ENCODE results near the gene CCDC93.

CCDC93 gene

GRCh38 chr2:118044103-118044716 lies 30.3 kb upstream of the CCDC93 start:
- no peaks in the 10 kb centered on the region for H3K27me3 Mint-ChIP-seq (ENCODE audit: low read depth, poor library complexity)

GRCh38 chr2:118040891-118041290 lies 27.0 kb upstream of the CCDC93 start:
- TF ChIP-seq CTCF (IDR thresholded peaks at IDR 0.05), result no peak
- Mint-ChIP-seq H3K36me3 (ENCODE audit: low read depth) (peaks cover 3% of the 10 kb centered on the region), H3K4me1 (no peaks in the 10 kb centered on the region), H3K27me3 (ENCODE audit: low read depth, poor library complexity) (no peaks in the 10 kb centered on the region), H3K9me3 (peaks cover 27% of the 10 kb centered on the region), H3K27ac (no peak overlapping the region), H3K4me3 (no peak overlapping the region)
- no peak for DNase-seq

More at GRCh38 chr2:118044103-118044716, 30.3 kb upstream of the CCDC93 start:
- no peaks in the 10 kb centered on the region for H3K36me3 Mint-ChIP-seq (ENCODE audit: low read depth)
- no peak for DNase-seq
- no peak overlapping the region for H3K27ac Mint-ChIP-seq
- no peak for TF ChIP-seq CTCF (IDR thresholded peaks at IDR 0.05)
- H3K9me3 Mint-ChIP-seq, result peaks cover 8% of the 10 kb centered on the region
- no peak overlapping the region for H3K4me3 Mint-ChIP-seq
- H3K4me1 Mint-ChIP-seq, result peaks cover 9% of the 10 kb centered on the region

GRCh38 chr2:118032169-118033013 lies 18.5 kb upstream of the CCDC93 start:
- no peaks in the 10 kb centered on the region for H3K4me1 Mint-ChIP-seq
- peaks cover 9% of the 10 kb centered on the region for H3K36me3 Mint-ChIP-seq (ENCODE audit: low read depth)
- peak; percentile 84 for TF ChIP-seq CTCF (IDR thresholded peaks at IDR 0.05)
- peak; percentile 49 for DNase-seq
- H3K27ac Mint-ChIP-seq, result no peak overlapping the region
- peaks cover 17% of the 10 kb centered on the region for H3K27me3 Mint-ChIP-seq (ENCODE audit: low read depth, poor library complexity)
- H3K4me3 Mint-ChIP-seq, result no peak overlapping the region
- peaks cover 24% of the 10 kb centered on the region for H3K9me3 Mint-ChIP-seq

GRCh38 chr2:118031566-118031965 lies 17.7 kb upstream of the CCDC93 start:
- no peak overlapping the region for H3K4me3 Mint-ChIP-seq
- H3K27me3 Mint-ChIP-seq (ENCODE audit: low read depth, poor library complexity), result peaks cover 17% of the 10 kb centered on the region
- no peaks in the 10 kb centered on the region for H3K4me1 Mint-ChIP-seq
- no peak for DNase-seq
- H3K9me3 Mint-ChIP-seq, result peaks cover 16% of the 10 kb centered on the region
- no peak for TF ChIP-seq CTCF (IDR thresholded peaks at IDR 0.05)
- H3K36me3 Mint-ChIP-seq (ENCODE audit: low read depth), result peaks cover 9% of the 10 kb centered on the region
- H3K27ac Mint-ChIP-seq, result no peak overlapping the region

GRCh38 chr2:118029025-118029424 lies 15.2 kb upstream of the CCDC93 start:
- Mint-ChIP-seq H3K27me3 (ENCODE audit: low read depth, poor library complexity) (peaks cover 16% of the 10 kb centered on the region), H3K4me3 (no peak overlapping the region), H3K36me3 (ENCODE audit: low read depth) (no peaks in the 10 kb centered on the region), H3K27ac (no peak overlapping the region), H3K4me1 (no peaks in the 10 kb centered on the region), H3K9me3 (no peaks in the 10 kb centered on the region)
- DNase-seq, result no peak
- TF ChIP-seq CTCF (IDR thresholded peaks at IDR 0.05), result no peak

Data from nephron progenitor cell (in vitro differentiated cells).